Keratinocyte (primary cell): ENCODE results near the gene PLPP3.

Source experiments
- EZH2 ChIP-seq: IDR thresholded peaks from one replicate; pipeline ENCODE4 v1.6.1; 2012; ENCODE audit warnings: inconsistent platforms, mild to moderate bottlenecking, low read length, moderate library complexity
- TF ChIP-seq, protein P1 (sequence below), 3 experiments: IDR thresholded peaks in 1 of 3; conservative IDR thresholded peaks in 1 of 3; optimal IDR thresholded peaks in 1 of 3; 2 replicates in 2 of 3; 3 replicates in 1 of 3; pipeline versions ENCODE3 to v1.5.1; 2011; ENCODE audit warnings: low read length in 3 of 3, mild to moderate bottlenecking in 3 of 3, moderate library complexity in 2 of 3, control low read depth in 1 of 3, inconsistent platforms in 1 of 3; ENCODE audit not compliant: insufficient read depth in 2 of 3; ENCODE audit errors: extremely low read depth in 1 of 3

DNA sequence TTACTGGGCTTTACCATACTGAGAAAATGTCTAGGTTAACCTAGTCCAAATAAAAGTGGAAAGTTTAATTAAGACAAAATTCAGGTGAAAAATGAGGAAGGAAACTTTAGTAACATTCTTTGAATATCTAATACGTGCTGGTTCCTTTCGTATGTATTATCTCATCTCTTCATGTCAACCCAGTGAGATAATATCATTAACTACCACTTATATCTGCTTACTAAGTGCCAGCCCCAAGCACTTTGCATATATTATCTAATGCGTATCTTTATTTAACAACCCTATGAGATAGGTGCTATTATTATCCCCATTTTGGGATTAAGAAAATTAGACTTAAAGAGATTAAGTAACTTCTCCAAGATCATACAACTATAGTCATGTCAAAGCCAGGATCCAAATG lies 12.5 kb upstream of the PLPP3 start:
- TF ChIP-seq, protein P1, sequence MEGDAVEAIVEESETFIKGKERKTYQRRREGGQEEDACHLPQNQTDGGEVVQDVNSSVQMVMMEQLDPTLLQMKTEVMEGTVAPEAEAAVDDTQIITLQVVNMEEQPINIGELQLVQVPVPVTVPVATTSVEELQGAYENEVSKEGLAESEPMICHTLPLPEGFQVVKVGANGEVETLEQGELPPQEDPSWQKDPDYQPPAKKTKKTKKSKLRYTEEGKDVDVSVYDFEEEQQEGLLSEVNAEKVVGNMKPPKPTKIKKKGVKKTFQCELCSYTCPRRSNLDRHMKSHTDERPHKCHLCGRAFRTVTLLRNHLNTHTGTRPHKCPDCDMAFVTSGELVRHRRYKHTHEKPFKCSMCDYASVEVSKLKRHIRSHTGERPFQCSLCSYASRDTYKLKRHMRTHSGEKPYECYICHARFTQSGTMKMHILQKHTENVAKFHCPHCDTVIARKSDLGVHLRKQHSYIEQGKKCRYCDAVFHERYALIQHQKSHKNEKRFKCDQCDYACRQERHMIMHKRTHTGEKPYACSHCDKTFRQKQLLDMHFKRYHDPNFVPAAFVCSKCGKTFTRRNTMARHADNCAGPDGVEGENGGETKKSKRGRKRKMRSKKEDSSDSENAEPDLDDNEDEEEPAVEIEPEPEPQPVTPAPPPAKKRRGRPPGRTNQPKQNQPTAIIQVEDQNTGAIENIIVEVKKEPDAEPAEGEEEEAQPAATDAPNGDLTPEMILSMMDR (optimal IDR thresholded peaks at IDR 0.05 in 1 of 3, IDR thresholded peaks at IDR 0.05 in 1 of 3, conservative IDR thresholded peaks at IDR 0.05 in 1 of 3; ENCODE audit: extremely low read depth in 1 of 3, insufficient read depth in 2 of 3, low read length in 3 of 3): no peak
- TF ChIP-seq EZH2: no peak
